ENCODE results near the gene UCN. TPM values are rescaled to one million over a fixed set of nuclear protein-coding genes. Genes with fewer than 3 reads are reported as not detected.

The UCN gene
- polyA plus RNA-seq, 1 donor = 3.4 TPM

- WGBS (ENCODE audit: insufficient coverage, low lambda C conversion rate) = no CpG with 5 or more reads among the region's 40 CpGs
- H3K9me3 ChIP-seq (ENCODE audit: control insufficient read depth, low read depth, low read length) = peaks cover 4% of the 10 kb centered on the region
- H3K4me3 ChIP-seq (ENCODE audit: low read length) = no peak overlapping the region
- H3K27ac ChIP-seq (ENCODE audit: low read length) = no peak overlapping the region
- no peaks in the 10 kb centered on the region for H3K36me3 ChIP-seq (ENCODE audit: control insufficient read depth, insufficient read depth, low read length)
- peaks cover 88% of the 10 kb centered on the region for H3K27me3 ChIP-seq (ENCODE audit: control insufficient read depth, insufficient read depth, low read length)
- DNase-seq = no peak
- H3K4me1 ChIP-seq (ENCODE audit: control insufficient read depth, insufficient read depth, low read length) = peaks cover 14% of the 10 kb centered on the region
Observed at GRCh38 chr2:27261926-27262298, 46.3 kb downstream of the UCN start.

- H3K4me1 ChIP-seq (ENCODE audit: control insufficient read depth, insufficient read depth, low read length) = peaks cover 14% of the 10 kb centered on the region
- H3K9me3 ChIP-seq (ENCODE audit: control insufficient read depth, low read depth, low read length) = peaks cover 4% of the 10 kb centered on the region
- peaks cover 91% of the 10 kb centered on the region for H3K27me3 ChIP-seq (ENCODE audit: control insufficient read depth, insufficient read depth, low read length)
- H3K27ac ChIP-seq (ENCODE audit: low read length) = no peak overlapping the region
- no peaks in the 10 kb centered on the region for H3K36me3 ChIP-seq (ENCODE audit: control insufficient read depth, insufficient read depth, low read length)
- DNase-seq = no peak
- H3K4me3 ChIP-seq (ENCODE audit: low read length) = no peak overlapping the region
- no CpG with 5 or more reads among the region's 11 CpGs for WGBS (ENCODE audit: insufficient coverage, low lambda C conversion rate)
Observed at GRCh38 chr2:27261241-27261925, 46.9 kb downstream of the UCN start.

GRCh38 chr2:27258051-27258450 is 50.2 kb downstream of the UCN start:
- Histone ChIP-seq H3K4me1 (ENCODE audit: control insufficient read depth, insufficient read depth, low read length) (peaks cover under 1% of the 10 kb centered on the region), H3K36me3 (ENCODE audit: control insufficient read depth, insufficient read depth, low read length) (no peaks in the 10 kb centered on the region), H3K27ac (ENCODE audit: low read length) (no peak overlapping the region), H3K27me3 (ENCODE audit: control insufficient read depth, insufficient read depth, low read length) (peaks cover 80% of the 10 kb centered on the region), H3K9me3 (ENCODE audit: control insufficient read depth, low read depth, low read length) (no peaks in the 10 kb centered on the region), H3K4me3 (ENCODE audit: low read length) (no peak overlapping the region)
- no peak for DNase-seq
- WGBS (ENCODE audit: insufficient coverage, low lambda C conversion rate) = no CpG with 5 or more reads among the region's 8 CpGs

Other genes with a start within 250 kb of the UCN start
- 313 TPM for gene OST4, start 236.8 kb downstream of the UCN start, polyA plus RNA-seq
- gene EMILIN1, start 229.8 kb downstream of the UCN start, polyA plus RNA-seq = 49.1 TPM
- 232 TPM for gene KHK, start 221.7 kb downstream of the UCN start, polyA plus RNA-seq
- 11.5 TPM for gene CGREF1, start 189.3 kb downstream of the UCN start, polyA plus RNA-seq
- 2.0 TPM for gene ABHD1, start 184.6 kb downstream of the UCN start, polyA plus RNA-seq
- 48.5 TPM for gene PREB, start 173.8 kb downstream of the UCN start, polyA plus RNA-seq
- gene PRR30, start 169.0 kb downstream of the UCN start, polyA plus RNA-seq = not detected
- 0.10 TPM for gene TCF23, start 159.4 kb downstream of the UCN start, polyA plus RNA-seq
- 131 TPM for gene ATRAID, start 96.4 kb downstream of the UCN start, polyA plus RNA-seq
- 148 TPM for gene SLC5A6, start 96.2 kb downstream of the UCN start, polyA plus RNA-seq
- 34.9 TPM for gene CAD, start 91.1 kb downstream of the UCN start, polyA plus RNA-seq
- gene SLC30A3, start 45.4 kb downstream of the UCN start, polyA plus RNA-seq = 0.57 TPM
- gene DNAJC5G, start 33.0 kb downstream of the UCN start, polyA plus RNA-seq = 0.19 TPM
- gene TRIM54, start 26.0 kb downstream of the UCN start, polyA plus RNA-seq = 0.60 TPM
- 99.6 TPM for gene MPV17, start 14.7 kb upstream of the UCN start, polyA plus RNA-seq
- 51.9 TPM for gene GTF3C2, start 48.3 kb upstream of the UCN start, polyA plus RNA-seq
- 39.7 TPM for gene EIF2B4, start 61.9 kb upstream of the UCN start, polyA plus RNA-seq
- gene SNX17, start 62.2 kb upstream of the UCN start, polyA plus RNA-seq = 68.0 TPM
- 23.1 TPM for gene ZNF513, start 72.3 kb upstream of the UCN start, polyA plus RNA-seq
- gene PPM1G, start 101.1 kb upstream of the UCN start, polyA plus RNA-seq = 66.4 TPM
- gene NRBP1, start 120.2 kb upstream of the UCN start, polyA plus RNA-seq = 89.0 TPM
- gene KRTCAP3, start 133.9 kb upstream of the UCN start, polyA plus RNA-seq = 55.5 TPM
- gene IFT172, start 181.3 kb upstream of the UCN start, polyA plus RNA-seq = 30.7 TPM
- 4.2 TPM for gene FNDC4, start 186.8 kb upstream of the UCN start, polyA plus RNA-seq
- 2.9 TPM for gene GCKR, start 188.4 kb upstream of the UCN start, polyA plus RNA-seq

Measured in large intestine (tissue), 3 donors.